Measurements from ENCODE around the gene ARHGEF10L.

ARHGEF10L gene

GRCh38 chr1:17674726-17675500 lies 135.4 kb downstream of the ARHGEF10L start:
- DNase-seq (ENCODE audit: low read depth in 2 of 2) = no peak

- no peak for DNase-seq (ENCODE audit: low read depth in 2 of 2)
Observed at GRCh38 chr1:17675744-17676143, 136.2 kb downstream of the ARHGEF10L start.

- DNase-seq (ENCODE audit: low read depth in 2 of 2) = no peak
Observed at GRCh38 chr1:17676387-17677060, 137.0 kb downstream of the ARHGEF10L start.

GRCh38 chr1:17678011-17678410 lies 138.5 kb downstream of the ARHGEF10L start:
- DNase-seq (ENCODE audit: low read depth in 2 of 2) = no peak

GRCh38 chr1:17679856-17680255 lies 140.4 kb downstream of the ARHGEF10L start:
- no peak for DNase-seq (ENCODE audit: low read depth in 2 of 2)

- DNase-seq (ENCODE audit: low read depth in 2 of 2) = no peak
Observed at GRCh38 chr1:17680308-17680707, 140.8 kb downstream of the ARHGEF10L start.

- no peak for DNase-seq (ENCODE audit: low read depth in 2 of 2)
Observed at GRCh38 chr1:17682400-17682799, 142.9 kb downstream of the ARHGEF10L start.

- DNase-seq (ENCODE audit: low read depth in 2 of 2) = no peak
Observed at GRCh38 chr1:17683598-17683997, 144.1 kb downstream of the ARHGEF10L start.

GRCh38 chr1:17684810-17685209 lies 145.3 kb downstream of the ARHGEF10L start:
- no peak for DNase-seq (ENCODE audit: low read depth in 2 of 2)

- no peak for DNase-seq (ENCODE audit: low read depth in 2 of 2)
Observed at GRCh38 chr1:17686258-17686657, 146.8 kb downstream of the ARHGEF10L start.

GRCh38 chr1:17687145-17687544 lies 147.6 kb downstream of the ARHGEF10L start:
- no peak for DNase-seq (ENCODE audit: low read depth in 2 of 2)

GRCh38 chr1:17688217-17688810 lies 148.8 kb downstream of the ARHGEF10L start:
- no peak for DNase-seq (ENCODE audit: low read depth in 2 of 2)

GRCh38 chr1:17689011-17689410 lies 149.5 kb downstream of the ARHGEF10L start:
- DNase-seq (ENCODE audit: low read depth in 2 of 2) = no peak

GRCh38 chr1:17690906-17691634 lies 151.6 kb downstream of the ARHGEF10L start:
- DNase-seq (ENCODE audit: low read depth in 2 of 2) = no peak

- no peak for DNase-seq (ENCODE audit: low read depth in 2 of 2)
Observed at GRCh38 chr1:17692645-17693044, 153.1 kb downstream of the ARHGEF10L start.

- DNase-seq (ENCODE audit: low read depth in 2 of 2) = no peak
Observed at GRCh38 chr1:17696417-17697301, 157.2 kb downstream of the ARHGEF10L start.

- DNase-seq (ENCODE audit: low read depth in 2 of 2) = no peak
Observed at GRCh38 chr1:17697458-17697857, 158.0 kb downstream of the ARHGEF10L start.

- no peak for DNase-seq (ENCODE audit: low read depth in 2 of 2)
Observed at GRCh38 chr1:17699581-17699980, 160.1 kb downstream of the ARHGEF10L start.

- DNase-seq (ENCODE audit: low read depth in 2 of 2) = no peak
Observed at GRCh38 chr1:17700945-17701810, 161.7 kb downstream of the ARHGEF10L start.

- no peak for DNase-seq (ENCODE audit: low read depth in 2 of 2)
Observed at GRCh38 chr1:17704176-17704575, 164.7 kb downstream of the ARHGEF10L start.

All from stimulated activated CD8-positive, alpha-beta memory T cell treated with anti-CD3 and anti-CD28 coated beads, Interleukin-7, amount 100 ng/mL, for 4 hours (primary cell).